Hematopoietic multipotent progenitor cell treated with erythropoietin and hydrocortisone succinate and interleukin-3 and kit ligand, for 17 days (in vitro differentiated cells): ENCODE measurements around the gene FAM120B.
"Not testable (repeated sequence)": the region's sequence is repeated elsewhere in the genome, so short reads cannot be mapped to it uniquely, and the experiment has no call there.

ENCODE experiments used
- DNase-seq: peaks from one replicate; pipeline ENCODE4 v3.0.0-alpha.2; 2015; ENCODE audit warnings: low spot score

FAM120B gene

GRCh38 chr6:170383466-170384035, 77.0 kb downstream of the FAM120B start:
- DNase-seq, result no peak

GRCh38 chr6:170385506-170385905, 78.9 kb downstream of the FAM120B start:
- no peak for DNase-seq

DNA sequence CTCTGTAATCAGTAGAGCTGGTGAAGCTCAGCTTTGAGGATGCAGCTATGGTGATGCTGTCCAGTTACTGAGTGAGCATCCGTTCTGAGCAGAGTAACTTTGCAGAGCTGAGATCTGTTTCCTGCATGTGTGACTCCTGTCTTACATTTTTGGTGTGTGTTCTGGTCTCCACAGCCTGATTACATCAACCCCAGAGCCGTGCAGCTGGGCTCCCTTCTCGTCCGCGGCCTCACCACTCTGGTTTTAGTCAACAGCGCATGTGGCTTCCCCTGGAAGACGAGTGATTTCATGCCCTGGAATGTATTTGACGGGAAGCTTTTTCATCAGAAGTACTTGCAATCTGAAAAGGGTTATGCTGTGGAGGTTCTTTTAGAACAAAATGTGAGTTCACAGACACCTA, 81.6 kb downstream of the FAM120B start:
- DNase-seq, result no peak

DNA sequence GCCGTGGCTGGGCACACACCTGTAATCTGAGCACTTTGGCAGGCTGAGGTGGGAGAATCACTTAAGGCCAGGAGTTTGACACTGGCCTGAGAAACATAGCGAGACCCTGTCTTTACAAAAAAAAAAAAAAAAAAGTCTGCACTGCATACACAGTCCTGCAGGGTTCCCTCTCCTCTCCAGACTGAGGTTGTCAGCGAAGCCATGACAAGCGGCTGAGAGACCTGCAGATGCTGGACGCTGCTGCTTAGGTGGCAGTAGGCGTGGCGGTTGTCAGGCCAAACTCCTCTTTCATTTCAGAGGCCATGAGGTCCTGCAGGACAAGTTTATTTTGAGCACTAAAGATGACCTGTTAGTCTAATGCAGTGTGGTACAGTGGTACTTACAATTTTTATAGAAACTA, 86.5 kb downstream of the FAM120B start:
- DNase-seq, result no peak

- no peak for DNase-seq
Measured at GRCh38 chr6:170393807-170394399, 87.3 kb downstream of the FAM120B start.

- no peak for DNase-seq
Measured at GRCh38 chr6:170394980-170395379, 88.4 kb downstream of the FAM120B start.

GRCh38 chr6:170398743-170399369, 92.3 kb downstream of the FAM120B start:
- not testable (repeated sequence) for DNase-seq

GRCh38 chr6:170399955-170400558, 93.5 kb downstream of the FAM120B start:
- not testable (repeated sequence) for DNase-seq

- no peak for DNase-seq
Measured at GRCh38 chr6:170402318-170403040, 95.9 kb downstream of the FAM120B start.

DNA sequence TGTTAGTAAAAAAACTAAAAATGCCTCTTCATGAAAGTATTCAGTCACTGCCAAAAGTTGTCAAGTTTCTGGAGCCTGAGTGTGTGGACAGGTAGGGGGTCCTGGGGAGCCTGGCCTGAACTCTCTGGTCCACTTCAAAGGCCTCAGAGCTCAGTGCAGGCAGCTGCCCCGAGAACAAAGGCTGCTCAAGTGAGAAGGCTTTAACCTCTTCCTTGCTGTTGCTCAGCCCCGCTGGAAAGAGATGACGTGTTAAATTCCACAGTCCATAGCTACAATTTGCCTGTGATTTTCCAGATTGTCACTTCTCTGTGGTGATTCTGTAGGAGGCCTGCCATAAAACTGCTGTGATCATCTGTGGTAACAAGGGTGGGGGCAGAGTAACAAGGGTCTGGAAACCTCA, 96.9 kb downstream of the FAM120B start:
- no peak for DNase-seq

- DNase-seq, result no peak
Measured at GRCh38 chr6:170404036-170404435, 97.5 kb downstream of the FAM120B start.

- no peak for DNase-seq
Measured at GRCh38 chr6:170404697-170405096, 98.1 kb downstream of the FAM120B start.

DNA sequence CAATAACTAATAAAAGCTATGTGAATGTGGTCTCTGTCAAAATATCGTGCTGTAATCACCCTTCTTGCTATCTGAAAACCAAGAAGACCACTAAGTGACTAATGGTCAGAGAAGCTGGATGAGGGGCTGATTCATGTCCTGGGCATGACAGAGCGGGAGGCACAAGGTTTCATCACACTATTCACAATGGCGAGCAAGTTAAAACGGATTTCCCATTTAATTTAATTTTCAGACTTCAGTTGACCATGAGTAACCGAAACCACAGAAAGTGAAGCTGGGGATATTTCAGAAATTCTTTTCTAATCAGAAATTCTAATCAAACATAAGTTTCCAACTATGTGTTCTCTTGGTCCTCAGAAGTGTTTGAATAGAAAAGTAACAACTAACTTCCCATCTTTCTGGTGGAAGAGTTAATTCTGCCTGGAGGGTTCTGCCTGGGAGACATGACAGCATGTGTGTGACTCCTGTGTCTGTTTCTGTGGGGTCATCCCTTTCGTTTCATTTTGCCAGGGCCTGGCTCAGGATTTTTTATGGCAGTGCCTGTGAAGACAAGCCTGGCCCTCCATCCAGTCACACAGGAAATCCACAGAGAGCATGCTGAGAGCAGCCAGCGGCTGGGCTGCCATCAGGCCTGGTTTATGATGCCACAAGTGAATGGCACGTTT, 98.9 kb downstream of the FAM120B start:
- DNase-seq, result no peak

GRCh38 chr6:170407200-170407599, 100.6 kb downstream of the FAM120B start:
- no peak for DNase-seq

- DNase-seq, result no peak
Measured at GRCh38 chr6:170407932-170408331, 101.4 kb downstream of the FAM120B start.

GRCh38 chr6:170409746-170410145, 103.2 kb downstream of the FAM120B start:
- DNase-seq, result not testable (repeated sequence)

- no peak for DNase-seq
Measured at GRCh38 chr6:170410241-170410640, 103.7 kb downstream of the FAM120B start.

- DNase-seq, result no peak
Measured at GRCh38 chr6:170415318-170415717, 108.8 kb downstream of the FAM120B start.

DNA sequence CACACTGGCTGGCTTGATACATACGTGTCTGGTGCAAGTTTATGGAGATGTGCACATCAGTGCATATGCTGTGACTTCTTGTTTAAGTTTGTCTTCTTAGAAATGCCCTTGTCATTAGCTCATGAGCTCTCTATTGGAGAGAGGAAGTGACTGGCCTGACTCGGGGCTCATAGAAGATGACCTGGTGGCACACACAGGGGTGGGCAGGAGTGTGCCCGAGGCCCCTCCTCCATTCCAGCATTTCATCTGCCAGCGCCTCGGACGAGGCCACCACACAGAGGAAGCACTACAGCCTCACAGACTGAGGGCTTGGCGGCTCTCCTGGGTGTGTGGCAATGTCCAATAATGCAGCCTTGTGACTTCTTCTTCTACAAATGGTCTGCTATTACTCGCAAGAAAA, 109.7 kb downstream of the FAM120B start:
- DNase-seq, result no peak

DNA sequence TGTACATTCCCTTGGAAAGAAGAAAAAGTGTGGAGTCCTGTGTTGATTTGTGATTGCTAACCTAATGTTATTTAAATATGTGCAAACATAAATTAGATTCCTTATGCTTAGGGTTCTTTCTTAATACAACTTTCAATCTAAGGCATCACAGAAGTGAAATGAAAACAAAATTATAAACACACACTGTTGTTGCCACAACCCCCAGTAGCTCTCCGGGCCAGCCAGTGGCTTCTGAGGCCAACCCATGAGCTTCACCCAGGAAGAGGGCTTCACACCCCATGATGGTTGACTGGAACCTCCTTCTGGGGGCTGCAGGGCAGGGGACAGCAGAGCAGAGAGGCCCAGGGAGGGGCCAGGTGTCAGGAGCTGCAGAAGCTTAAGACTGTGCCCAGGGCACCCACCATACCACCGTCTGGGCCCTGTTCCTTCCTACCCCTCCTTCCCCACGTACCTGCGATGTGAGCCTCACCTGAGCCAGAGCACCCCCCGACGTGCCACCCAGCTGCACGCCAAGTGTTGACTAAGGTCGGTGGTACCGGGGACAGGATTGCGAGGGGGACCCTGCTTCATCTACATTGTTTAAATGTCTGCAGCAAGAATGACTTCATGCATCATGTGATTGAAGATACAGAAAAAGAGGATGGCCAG, 110.5 kb downstream of the FAM120B start:
- no peak for DNase-seq

GRCh38 chr6:170417881-170418280, 111.3 kb downstream of the FAM120B start:
- DNase-seq, result no peak

- no peak for DNase-seq
Measured at GRCh38 chr6:170420283-170420682, 113.7 kb downstream of the FAM120B start.
